ENCODE data around the gene RBM4B.

Gene RBM4B

DNA sequence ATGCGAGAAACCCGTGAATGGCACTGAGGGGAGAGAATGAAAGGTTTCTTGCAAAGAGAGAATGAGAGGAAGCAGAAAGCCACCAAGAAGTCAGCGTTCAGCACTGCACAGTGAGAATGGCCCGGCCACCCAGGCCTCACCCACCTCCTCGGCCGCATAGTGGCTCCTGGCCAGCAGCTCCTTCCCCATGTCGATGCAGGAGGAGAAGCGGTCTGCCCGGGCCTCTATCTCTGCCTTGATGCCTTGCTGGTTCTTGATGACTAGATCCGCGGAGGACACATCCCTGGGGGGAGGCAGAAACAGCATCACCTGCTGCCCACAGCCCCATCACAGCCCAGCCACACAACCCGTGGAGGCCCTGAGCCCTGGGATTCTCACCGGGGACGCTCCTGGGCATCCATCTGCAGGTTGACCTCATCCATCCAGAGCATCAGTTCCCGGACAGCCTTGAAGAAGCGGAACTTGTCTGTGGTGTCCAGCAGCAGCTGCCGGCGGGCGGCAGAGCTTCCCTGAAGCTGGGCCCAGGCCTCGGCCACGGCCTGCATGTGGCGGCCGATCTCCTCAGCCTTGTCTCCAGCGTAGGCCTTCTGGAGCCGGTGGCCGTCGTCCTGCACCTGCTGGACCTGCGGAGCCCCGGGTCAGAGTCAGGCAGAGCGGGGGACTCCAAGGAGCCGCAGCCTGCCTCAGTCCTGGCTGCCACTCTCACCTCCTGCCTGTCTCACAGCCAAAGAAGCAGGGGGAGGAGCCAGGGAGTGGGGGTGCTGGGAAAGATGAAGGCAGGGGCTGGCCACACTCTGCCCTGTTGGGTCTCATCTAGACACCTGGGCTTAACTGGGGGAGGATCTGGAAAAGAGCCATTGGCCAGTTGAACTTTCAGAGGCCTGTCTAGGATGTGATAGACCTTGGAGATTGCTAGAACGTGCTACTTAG lies 12.2 kb upstream of the RBM4B start:
- TF ChIP-seq, protein P1, sequence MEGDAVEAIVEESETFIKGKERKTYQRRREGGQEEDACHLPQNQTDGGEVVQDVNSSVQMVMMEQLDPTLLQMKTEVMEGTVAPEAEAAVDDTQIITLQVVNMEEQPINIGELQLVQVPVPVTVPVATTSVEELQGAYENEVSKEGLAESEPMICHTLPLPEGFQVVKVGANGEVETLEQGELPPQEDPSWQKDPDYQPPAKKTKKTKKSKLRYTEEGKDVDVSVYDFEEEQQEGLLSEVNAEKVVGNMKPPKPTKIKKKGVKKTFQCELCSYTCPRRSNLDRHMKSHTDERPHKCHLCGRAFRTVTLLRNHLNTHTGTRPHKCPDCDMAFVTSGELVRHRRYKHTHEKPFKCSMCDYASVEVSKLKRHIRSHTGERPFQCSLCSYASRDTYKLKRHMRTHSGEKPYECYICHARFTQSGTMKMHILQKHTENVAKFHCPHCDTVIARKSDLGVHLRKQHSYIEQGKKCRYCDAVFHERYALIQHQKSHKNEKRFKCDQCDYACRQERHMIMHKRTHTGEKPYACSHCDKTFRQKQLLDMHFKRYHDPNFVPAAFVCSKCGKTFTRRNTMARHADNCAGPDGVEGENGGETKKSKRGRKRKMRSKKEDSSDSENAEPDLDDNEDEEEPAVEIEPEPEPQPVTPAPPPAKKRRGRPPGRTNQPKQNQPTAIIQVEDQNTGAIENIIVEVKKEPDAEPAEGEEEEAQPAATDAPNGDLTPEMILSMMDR (IDR thresholded peaks at IDR 0.05; ENCODE audit: extremely low read depth, missing control alignments) = no peak
- peak; percentile 9 for DNase-seq (ENCODE audit: low spot score)

DNA sequence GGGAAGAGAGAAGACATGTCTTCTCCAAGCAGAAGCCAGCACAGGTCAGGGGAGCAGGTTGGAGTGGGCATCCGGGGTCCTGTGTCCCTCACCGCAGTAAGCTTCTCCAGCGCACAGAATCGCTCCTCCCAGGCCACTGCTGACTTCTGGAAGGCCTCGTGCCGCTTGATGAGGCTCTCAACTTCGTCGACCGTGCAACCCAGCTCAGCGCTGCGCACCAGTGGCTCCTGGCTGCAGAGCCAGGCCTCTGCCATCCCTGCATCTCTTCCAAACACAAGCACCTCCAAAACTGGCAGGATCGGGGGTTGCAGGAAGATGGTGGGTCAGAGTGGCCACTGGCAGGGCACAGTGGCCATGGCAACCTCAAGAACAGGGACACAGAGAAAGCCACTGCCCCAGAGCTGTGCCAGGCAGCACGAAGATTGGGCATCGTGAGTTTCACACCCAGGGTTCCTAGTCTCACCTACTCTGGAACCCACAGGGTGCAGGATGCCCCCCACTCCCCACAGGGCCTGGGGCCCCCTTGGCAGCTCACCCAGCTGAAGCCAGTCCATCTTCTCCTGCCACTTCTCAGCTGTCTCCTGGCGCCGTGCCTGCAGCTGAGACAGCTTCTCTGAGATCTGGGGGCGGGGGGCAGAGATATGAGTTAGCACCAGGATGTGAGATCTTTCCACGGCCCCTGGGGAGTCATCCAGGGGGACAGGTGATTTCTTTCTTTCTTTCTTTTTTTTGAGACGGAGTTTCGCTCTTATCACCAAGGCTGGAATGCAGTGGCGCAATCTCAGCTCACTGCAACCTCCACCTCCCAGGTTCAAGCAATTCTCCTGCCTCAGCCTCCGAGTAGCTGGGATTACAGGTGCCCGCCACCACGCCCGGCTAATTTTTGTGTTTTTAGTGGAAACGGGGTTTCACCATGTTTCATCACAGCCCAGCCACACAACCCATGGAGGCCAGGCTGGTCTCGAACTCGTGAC lies 11.2 kb upstream of the RBM4B start:
- TF ChIP-seq, protein P1 (IDR thresholded peaks at IDR 0.05; ENCODE audit: extremely low read depth, missing control alignments) = no peak
- no peak for DNase-seq (ENCODE audit: low spot score)

GRCh38 chr11:66687831-66688281 lies 10.2 kb upstream of the RBM4B start:
- DNase-seq (ENCODE audit: low spot score) = peak; percentile 4
- TF ChIP-seq, protein P1 (IDR thresholded peaks at IDR 0.05; ENCODE audit: extremely low read depth, missing control alignments) = no peak

- peak; percentile 8 for DNase-seq (ENCODE audit: low spot score)
- TF ChIP-seq, protein P1 (IDR thresholded peaks at IDR 0.05; ENCODE audit: extremely low read depth, missing control alignments) = no peak
Measured at GRCh38 chr11:66686801-66687750, 9.4 kb upstream of the RBM4B start.

DNA sequence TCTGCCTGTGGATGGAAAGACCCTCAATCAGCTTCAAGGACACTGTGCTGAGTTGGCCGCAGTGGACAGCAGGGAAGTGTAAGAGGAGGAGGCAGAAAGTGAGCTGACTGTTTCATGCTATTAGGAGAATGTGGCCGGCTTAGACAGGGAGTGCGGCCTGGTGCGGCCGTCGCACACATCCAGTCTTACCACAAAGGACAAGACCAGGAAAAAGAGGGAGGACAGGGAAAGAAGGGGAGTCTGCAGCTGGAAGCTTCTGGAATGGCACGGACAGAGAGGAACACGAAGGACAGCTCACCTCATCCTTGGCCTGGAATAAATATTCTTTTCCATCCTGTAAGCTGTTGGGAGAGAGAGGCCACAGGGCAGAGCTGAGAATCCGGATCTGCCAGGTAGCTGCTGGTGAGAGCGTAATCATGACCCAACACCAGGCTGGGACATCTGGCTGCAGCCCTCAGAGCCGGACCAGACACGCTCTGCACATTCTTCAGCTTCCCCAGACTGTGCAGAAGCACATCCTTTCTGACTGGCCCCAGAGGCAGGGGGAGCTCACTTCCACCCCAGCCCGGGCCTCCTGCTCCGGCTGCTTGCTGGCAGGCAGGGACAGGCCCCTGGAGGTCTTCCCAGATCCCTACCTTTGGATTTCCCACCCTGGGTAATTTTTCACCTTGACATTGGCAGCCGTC lies 8.6 kb upstream of the RBM4B start:
- no peak for DNase-seq (ENCODE audit: low spot score)
- TF ChIP-seq, protein P1 (IDR thresholded peaks at IDR 0.05; ENCODE audit: extremely low read depth, missing control alignments) = no peak
